SK-N-SH (cell line): ENCODE results near the gene GCLM. TPM values are rescaled to one million over a fixed set of nuclear protein-coding genes. Genes with fewer than 3 reads are reported as not detected.
"Not testable (repeated sequence)": the region's sequence is repeated elsewhere in the genome, so short reads cannot be mapped to it uniquely, and the experiment has no call there.

Source experiments
- CTCF ChIA-PET: fragments of 300-600, 350-600 bp; formaldehyde crosslinking; extraction: SDS; loops from one replicate; lab custom pipeline; 2021; lab: Yijun Ruan, JAX
- POLR2A ChIA-PET: fragments of 350-600 bp; sonication (Branson Sonifier 250); formaldehyde crosslinking; extraction: SDS; loops from one replicate; lab custom pipeline; 2020; ENCODE audit warnings: antibody characterized with exemption, inconsistent platforms; lab: Yijun Ruan, JAX
- DNase-seq: peaks from one replicate; pipeline ENCODE4 v3.0.0; 2012
- H2AFZ ChIP-seq: fragments of 200-600 bp; sonication (generic); 2 replicates; pipeline ENCODE4 v1.8.1; 2016; ENCODE audit warnings: antibody characterized with exemption, mild to moderate bottlenecking, low read depth
- H3F3A ChIP-seq: fragments of 200-600 bp; sonication (generic); replicated peaks from 2 replicates; pipeline ENCODE3; 2016; ENCODE audit warnings: antibody characterized with exemption, mild to moderate bottlenecking; ENCODE audit not compliant: insufficient read depth
- H3K27ac ChIP-seq, 2 experiments: fragments of 200-500 bp in 1 of 2; fragments of 200-600 bp in 1 of 2; sonication (Bioruptor generic) in 1 of 2; sonication (generic), shearing (Covaris generic) in 1 of 2; 2 replicates each; pipeline versions ENCODE4 v1.5.1 to v1.6.1; 2014 to 2016; ENCODE audit warnings: low read depth in 2 of 2, inconsistent platforms in 1 of 2, low read length in 1 of 2, mild to moderate bottlenecking in 1 of 2, mixed read lengths in 1 of 2
- H3K27me3 ChIP-seq: fragments of 200-600 bp; sonication (generic), shearing (Covaris generic); 2 replicates; pipeline ENCODE4 v1.6.1; 2016; ENCODE audit warnings: mixed run types; ENCODE audit not compliant: insufficient read depth
- H3K36me3 ChIP-seq, 2 experiments: fragments of 200-500 bp in 1 of 2; fragments of 200-600 bp in 1 of 2; sonication (Bioruptor generic) in 1 of 2; sonication (generic) in 1 of 2; replicated peaks in 1 of 2; 2 replicates each; pipeline versions ENCODE3 to v1.5.1; 2014 to 2016; ENCODE audit warnings: low read length in 1 of 2, mild to moderate bottlenecking in 1 of 2; ENCODE audit not compliant: insufficient read depth in 2 of 2, control insufficient read depth in 1 of 2
- H3K4me1 ChIP-seq, 2 experiments: fragments of 200-500 bp in 1 of 2; fragments of 200-600 bp in 1 of 2; sonication (Bioruptor generic) in 1 of 2; sonication (generic), shearing (Covaris generic) in 1 of 2; 2 replicates each; pipeline versions ENCODE4 v1.5.1 to v1.6.1; 2014 to 2016; ENCODE audit warnings: low read depth in 1 of 2, low read length in 1 of 2, mixed run types in 1 of 2; ENCODE audit not compliant: insufficient read depth in 2 of 2, control insufficient read depth in 1 of 2
- H3K4me2 ChIP-seq: fragments of 200-600 bp; sonication (generic), shearing (Covaris generic); 2 replicates; pipeline ENCODE4 v1.6.1; 2017; ENCODE audit warnings: mixed run types
- H3K4me3 ChIP-seq, 2 experiments: fragments of 200-500 bp in 1 of 2; fragments of 200-600 bp in 1 of 2; sonication (Bioruptor generic) in 1 of 2; sonication (generic), shearing (Covaris generic) in 1 of 2; 2 replicates each; pipeline versions ENCODE4 v1.5.1 to v1.8.1; 2014 to 2016; ENCODE audit warnings: low read depth in 2 of 2, inconsistent platforms in 1 of 2, low read length in 1 of 2, mild to moderate bottlenecking in 1 of 2, mixed read lengths in 1 of 2, moderate library complexity in 1 of 2
- H3K79me2 ChIP-seq: fragments of 200-600 bp; sonication (generic); 2 replicates; pipeline ENCODE4 v1.8.1; 2017; ENCODE audit warnings: mild to moderate bottlenecking; ENCODE audit not compliant: insufficient read depth
- H3K9ac ChIP-seq: fragments of 200-600 bp; sonication (generic); 2 replicates; pipeline ENCODE4 v1.6.1; 2017; ENCODE audit warnings: mixed run types
- H3K9me2 ChIP-seq: fragments of 200-600 bp; sonication (generic); 2 replicates; pipeline ENCODE4 v1.6.1; 2017; ENCODE audit warnings: mixed run types
- H3K9me3 ChIP-seq: fragments of 200-600 bp; sonication (generic); 2 replicates; pipeline ENCODE4 v1.6.1; 2017; ENCODE audit warnings: mixed run types, mild to moderate bottlenecking, moderate library complexity
- H4K20me1 ChIP-seq: fragments of 200-600 bp; sonication (generic); 2 replicates; pipeline ENCODE4 v1.6.1; 2017; ENCODE audit warnings: mild to moderate bottlenecking, mixed run types; ENCODE audit not compliant: insufficient read depth
- EP300 ChIP-seq, 2 experiments: IDR thresholded peaks; 2 replicates each; pipeline versions ENCODE4 v1.4.0 to v1.6.1; 2012; ENCODE audit warnings: borderline replicate concordance in 1 of 2, low read depth in 1 of 2, low read length in 1 of 2
- FOXM1 ChIP-seq: IDR thresholded peaks from 2 replicates; pipeline ENCODE4 v1.4.0; 2012; ENCODE audit warnings: low read depth, mild to moderate bottlenecking
- JUND ChIP-seq: IDR thresholded peaks from 2 replicates; pipeline ENCODE4 v1.4.0; 2012
- MXI1 ChIP-seq: IDR thresholded peaks from 2 replicates; pipeline ENCODE4 v1.6.1; 2012; ENCODE audit warnings: mild to moderate bottlenecking, low read depth, low read length, improper control_type of control experiment
- PBX3 ChIP-seq: IDR thresholded peaks from 2 replicates; pipeline ENCODE4; 2012
- RAD21 ChIP-seq: IDR thresholded peaks from 2 replicates; pipeline ENCODE4 v1.6.1; 2012; ENCODE audit warnings: mild to moderate bottlenecking, low read length
- RCOR1 ChIP-seq: fragments of 150-350 bp; IDR thresholded peaks from 2 replicates; pipeline ENCODE4 v1.6.1; 2017; ENCODE audit warnings: antibody characterized with exemption, low read length
- SIN3A ChIP-seq: IDR thresholded peaks from 2 replicates; pipeline ENCODE4 v1.6.1; 2012; ENCODE audit warnings: low read depth, mild to moderate bottlenecking, low read length, moderate library complexity, borderline replicate concordance
- TCF12 ChIP-seq: IDR thresholded peaks from 2 replicates; pipeline ENCODE4 v1.4.0; 2012
- USF1 ChIP-seq: IDR thresholded peaks from 2 replicates; pipeline ENCODE4 v1.4.0; 2012; ENCODE audit warnings: low read depth, borderline replicate concordance
- ZBTB33 ChIP-seq: IDR thresholded peaks from 2 replicates; pipeline ENCODE4 v1.4.0; 2012; ENCODE audit warnings: low read depth, borderline replicate concordance
- WGBS: methylation state at CpG from one replicate; pipeline ENCODE4 v1.1.6; 2017; ENCODE audit warnings: low lambda C conversion rate; 5-methylcytosine and 5-hydroxymethylcytosine counted together
- polyA plus RNA-seq, 3 experiments: library from polyadenylated mRNA; depleted of rRNA; stranded (reverse); fragments of >200 nt; gene quantifications; 2 replicates each; pipeline ENCODE4 v1.2.3, GENCODE V29; 2012

GCLM gene
- polyA plus RNA-seq, 1 of the 3 experiments (the other 2 are of a cell fraction): 9.4 TPM

GRCh38 chr1:93864175-93864574, 45.1 kb downstream of the GCLM start:
- no peak for DNase-seq
- Histone ChIP-seq H3F3A (peaks cover 10% of the 10 kb centered on the region), H3K9me3 (no peaks in the 10 kb centered on the region), H3K9ac (no peak overlapping the region), H3K27ac (no peak overlapping the region), H3K36me3 (peaks cover 4 to 12% of the 10 kb centered on the region in 2 experiments), H3K4me3 (no peak overlapping the region), H3K79me2 (no peaks in the 10 kb centered on the region), H4K20me1 (no peaks in the 10 kb centered on the region), H3K4me2 (no peak overlapping the region), H3K9me2 (no peaks in the 10 kb centered on the region), H3K4me1 (no peaks in the 10 kb centered on the region), H2AFZ (no peak overlapping the region), H3K27me3 (no peaks in the 10 kb centered on the region)
- WGBS: 60% methylated on average over 3 of the region's 3 CpGs
- POLR2A ChIA-PET: no interaction called here
- CTCF ChIA-PET: interaction anchor here (1.0 to 1.1 kb wide), 2 partner anchors 15 to 50 kb away, joined by 3 read pairs; no protein-coding TSS in a partner anchor
- TF ChIP-seq RAD21: no peak
- no peak for TF ChIP-seq SIN3A
- no peak for TF ChIP-seq MXI1
- no peak for TF ChIP-seq TCF12
- no peak for TF ChIP-seq RCOR1

GRCh38 chr1:93857653-93858052, 51.6 kb downstream of the GCLM start:
- H3K79me2 ChIP-seq: not testable (repeated sequence)

GRCh38 chr1:93855983-93856382, 53.2 kb downstream of the GCLM start:
- H3K9ac ChIP-seq, H3K27me3 ChIP-seq, H4K20me1 ChIP-seq, CTCF ChIA-PET, H3K4me3 ChIP-seq, H3K36me3 ChIP-seq, H3K27ac ChIP-seq, H3F3A ChIP-seq, H3K4me1 ChIP-seq, H3K4me2 ChIP-seq, POLR2A ChIA-PET, DNase-seq, H3K9me2 ChIP-seq, H3K79me2 ChIP-seq, H3K9me3 ChIP-seq, H2AFZ ChIP-seq: not testable (repeated sequence)
- 70% methylated on average over 2 of the region's 9 CpGs for WGBS

More at GRCh38 chr1:93857653-93858052, 51.6 kb downstream of the GCLM start:
- H3K4me3 ChIP-seq, H3K27ac ChIP-seq, CTCF ChIA-PET, H3K27me3 ChIP-seq, H4K20me1 ChIP-seq, POLR2A ChIA-PET, H3K4me1 ChIP-seq, H3K4me2 ChIP-seq, H3K36me3 ChIP-seq, DNase-seq, H2AFZ ChIP-seq, H3K9me3 ChIP-seq, H3K9me2 ChIP-seq, H3K9ac ChIP-seq, H3F3A ChIP-seq: not testable (repeated sequence)
- 20% methylated on average over 3 of the region's 3 CpGs for WGBS

- TF ChIP-seq FOXM1: no peak
- no peak for TF ChIP-seq USF1
- no peak for TF ChIP-seq ZBTB33
- TF ChIP-seq PBX3: no peak
- no peak for TF ChIP-seq JUND
- no peak for TF ChIP-seq EP300 (IDR thresholded peaks at IDR 0.05; ENCODE audit: borderline replicate concordance in 1 of 2, low read depth in 1 of 2, low read length in 1 of 2)
- TF ChIP-seq RCOR1: no peak
- no peak overlapping the region for H3K9ac ChIP-seq
- DNase-seq: no peak
- WGBS: 92% methylated on average over 3 of the region's 3 CpGs
- CTCF ChIA-PET: no interaction called here
- no peaks in the 10 kb centered on the region for H3K9me2 ChIP-seq
- no peaks in the 10 kb centered on the region for H3F3A ChIP-seq
- H3K36me3 ChIP-seq: no peaks in the 10 kb centered on the region
- H3K4me1 ChIP-seq: no peaks in the 10 kb centered on the region
- POLR2A ChIA-PET: no interaction called here
- no peaks in the 10 kb centered on the region for H3K27me3 ChIP-seq
- no peak overlapping the region for H3K4me2 ChIP-seq
- H3K27ac ChIP-seq: no peak overlapping the region
- no peak overlapping the region for H2AFZ ChIP-seq
- no peak overlapping the region for H3K4me3 ChIP-seq
- no peaks in the 10 kb centered on the region for H4K20me1 ChIP-seq
- H3K9me3 ChIP-seq: no peaks in the 10 kb centered on the region
- H3K79me2 ChIP-seq: no peaks in the 10 kb centered on the region
These were observed 55.3 kb downstream of the GCLM start for GRCh38 chr1:93853940-93854339.
